Ovary (tissue), 9 donors: ENCODE data around the gene PTPRN2. TPM values are rescaled to one million over a fixed set of nuclear protein-coding genes. Genes with fewer than 3 reads are reported as not detected.
"Not testable (repeated sequence)": the region's sequence is repeated elsewhere in the genome, so short reads cannot be mapped to it uniquely, and the experiment has no call there.

Experiments
- DNase-seq, 5 donors: peaks; one replicate each; pipeline ENCODE4 v3.0.0-alpha.2; 2019 to 2020
- H3K27ac ChIP-seq, 2 donors: fragments of 200-600 bp; one replicate each; pipeline versions ENCODE4 v1.5.1 to v1.8.0; 2019 to 2022
- H3K27me3 ChIP-seq: fragments of 200-600 bp; one replicate; pipeline ENCODE4 v1.8.0; 2022
- H3K36me3 ChIP-seq: fragments of 200-600 bp; sonication (generic); one replicate; pipeline ENCODE4 v1.5.1; 2019
- H3K4me1 ChIP-seq: one replicate; pipeline ENCODE4 v1.8.1; 2013; ENCODE audit warnings: mild to moderate bottlenecking, moderate library complexity; ENCODE audit not compliant: insufficient read depth
- H3K4me3 ChIP-seq: fragments of 200-600 bp; sonication (generic); one replicate; pipeline ENCODE4 v1.5.1; 2017
- H3K9me3 ChIP-seq, 2 donors: fragments of 200-600 bp in 1 of 2; sonication (generic) in 1 of 2; one replicate each; pipeline versions ENCODE4 v1.5.1 to v1.8.1; 2013 to 2019; ENCODE audit warnings: mild to moderate bottlenecking in 1 of 2, moderate library complexity in 1 of 2
- EP300 ChIP-seq: sonication (generic); formaldehyde crosslinking; IDR thresholded peaks from one replicate; pipeline ENCODE4 v1.6.1; 2017; ENCODE audit warnings: antibody characterized with exemption
- POLR2A ChIP-seq: fragments of 450-650 bp; IDR thresholded peaks from one replicate; pipeline ENCODE4 v1.6.1; 2017; ENCODE audit warnings: antibody characterized with exemption, mild to moderate bottlenecking, moderate library complexity
- WGBS, 3 donors: extraction: QIAGEN DNeasy Blood & Tissue Kit in 1 of 3; methylation state at CpG; one replicate each; pipeline versions ENCODE4 v1.1.5 to v1.1.7; 2013 to 2017; 5-methylcytosine and 5-hydroxymethylcytosine counted together
- intact Hi-C, 4 donors: fragments of 100-400 bp; cut with DNase I; formaldehyde crosslinking; loops; one replicate each; pipeline versions ENCODE4 v1.11.0 to v1.15.1; 2022 to 2023
- polyA plus RNA-seq, 2 donors: library from polyadenylated mRNA; stranded (reverse); fragments of 200-250 nt in 1 of 2; fragments of 350-450 nt in 1 of 2; fragmentation: Illumina TruSeq in 1 of 2; extraction: RNeasy Lipid Tissue Mini Kit (QIAGEN cat#74804) in 1 of 2; gene quantifications; one replicate each; pipeline ENCODE4 v1.2.3, GENCODE V29; 2013 to 2014
- total RNA-seq, 7 donors: library from RNA; depleted of rRNA in 2 of 7; stranded (reverse); fragments of >200 nt in 2 of 7; fragmentation: NEBNext Ultra II Directional in 3 of 7; extraction: Animal tissue kit (Norgen Biotek cat#: 25700) in 3 of 7; gene quantifications; one replicate each; pipeline versions ENCODE4 v1.1.0 to v1.2.4, GENCODE V29; 2016 to 2023
- TF ChIP-seq, protein P1 (sequence below), 3 donors: fragments of 450-650 bp in 2 of 3; fragments of 200-600 bp in 1 of 3; IDR thresholded peaks; one replicate each; pipeline versions ENCODE4 v1.5.1 to v1.8.0; 2016 to 2022; ENCODE audit warnings: antibody characterized with exemption in 3 of 3, mild to moderate bottlenecking in 1 of 3
- donor health status: DM: no; HTN: no; CAD: no; lungs with moderate emphysema.
- donor health status: DM: no; HTN: no; CAD: no.
- donor health status: Bipolar disorder and iron deficiency.
- donor health status: DM: yes; HTN: yes; CAD: no.
- donor health status: DM: no; HTN: no; CAD: no.
- donor health status: DM: yes; HTN: yes; CAD: no.

The PTPRN2 gene
- total and polyA plus RNA-seq, 9 donors, result 3.5 to 11.1 (median 5.9) TPM

DNA sequence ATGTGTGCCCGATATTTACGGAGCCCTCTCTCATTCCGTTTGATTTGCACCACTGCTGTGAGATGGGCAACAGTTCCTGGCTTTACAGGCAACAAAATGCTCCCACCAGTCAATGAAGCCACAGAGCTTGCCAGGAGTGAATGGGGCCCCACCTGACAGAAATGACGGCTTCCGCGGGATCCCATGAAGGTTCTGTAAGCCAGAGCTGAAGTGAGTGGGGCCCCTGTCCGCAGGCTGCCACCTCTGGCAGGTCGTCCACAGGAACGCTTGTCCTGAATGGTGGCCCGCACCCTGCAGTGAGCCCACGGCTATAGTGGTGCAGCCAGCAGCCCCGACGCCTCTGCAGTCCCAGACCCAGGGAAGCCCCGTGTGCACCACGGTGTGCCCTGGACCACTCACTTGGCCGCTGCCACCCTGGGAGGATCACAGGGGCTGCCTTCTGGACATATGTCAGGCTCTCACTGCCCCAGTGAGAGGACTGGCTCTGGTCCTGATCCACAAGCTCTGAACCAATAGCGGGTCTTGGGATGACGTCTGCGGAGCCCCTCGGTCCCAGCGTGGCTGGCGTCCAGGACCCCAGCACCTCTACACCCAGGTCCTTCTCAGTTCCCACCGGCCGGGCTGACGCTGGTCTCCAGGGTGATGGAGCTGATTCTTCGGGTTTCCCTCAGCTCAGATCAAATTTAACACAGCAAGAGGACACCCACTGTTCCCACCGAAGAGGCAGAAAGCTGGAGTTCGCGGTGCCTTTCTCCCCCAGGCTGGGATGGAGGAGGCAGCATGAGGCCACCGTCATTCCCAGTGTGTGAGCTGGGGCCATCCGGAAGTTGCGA lies 738.9 kb downstream of the PTPRN2 start:
- TF ChIP-seq POLR2A (no peak), EP300 (no peak)
- TF ChIP-seq, protein P1, sequence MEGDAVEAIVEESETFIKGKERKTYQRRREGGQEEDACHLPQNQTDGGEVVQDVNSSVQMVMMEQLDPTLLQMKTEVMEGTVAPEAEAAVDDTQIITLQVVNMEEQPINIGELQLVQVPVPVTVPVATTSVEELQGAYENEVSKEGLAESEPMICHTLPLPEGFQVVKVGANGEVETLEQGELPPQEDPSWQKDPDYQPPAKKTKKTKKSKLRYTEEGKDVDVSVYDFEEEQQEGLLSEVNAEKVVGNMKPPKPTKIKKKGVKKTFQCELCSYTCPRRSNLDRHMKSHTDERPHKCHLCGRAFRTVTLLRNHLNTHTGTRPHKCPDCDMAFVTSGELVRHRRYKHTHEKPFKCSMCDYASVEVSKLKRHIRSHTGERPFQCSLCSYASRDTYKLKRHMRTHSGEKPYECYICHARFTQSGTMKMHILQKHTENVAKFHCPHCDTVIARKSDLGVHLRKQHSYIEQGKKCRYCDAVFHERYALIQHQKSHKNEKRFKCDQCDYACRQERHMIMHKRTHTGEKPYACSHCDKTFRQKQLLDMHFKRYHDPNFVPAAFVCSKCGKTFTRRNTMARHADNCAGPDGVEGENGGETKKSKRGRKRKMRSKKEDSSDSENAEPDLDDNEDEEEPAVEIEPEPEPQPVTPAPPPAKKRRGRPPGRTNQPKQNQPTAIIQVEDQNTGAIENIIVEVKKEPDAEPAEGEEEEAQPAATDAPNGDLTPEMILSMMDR (IDR thresholded peaks at IDR 0.05), result no peak
- no peaks in the 10 kb centered on the region for H3K36me3 ChIP-seq
- no peak overlapping the region for H3K4me3 ChIP-seq
- 88 to 90% (median 90%) methylated on average over 29 to 32 of the region's 32 CpGs for WGBS, 3 donors
- DNase-seq, result no peak
- H3K4me1 ChIP-seq, result peaks cover 4% of the 10 kb centered on the region
- no peak overlapping the region for H3K27ac ChIP-seq
- no peaks in the 10 kb centered on the region for H3K27me3 ChIP-seq
- intact Hi-C loops, result no loop called here
- no peaks in the 10 kb centered on the region for H3K9me3 ChIP-seq

DNA sequence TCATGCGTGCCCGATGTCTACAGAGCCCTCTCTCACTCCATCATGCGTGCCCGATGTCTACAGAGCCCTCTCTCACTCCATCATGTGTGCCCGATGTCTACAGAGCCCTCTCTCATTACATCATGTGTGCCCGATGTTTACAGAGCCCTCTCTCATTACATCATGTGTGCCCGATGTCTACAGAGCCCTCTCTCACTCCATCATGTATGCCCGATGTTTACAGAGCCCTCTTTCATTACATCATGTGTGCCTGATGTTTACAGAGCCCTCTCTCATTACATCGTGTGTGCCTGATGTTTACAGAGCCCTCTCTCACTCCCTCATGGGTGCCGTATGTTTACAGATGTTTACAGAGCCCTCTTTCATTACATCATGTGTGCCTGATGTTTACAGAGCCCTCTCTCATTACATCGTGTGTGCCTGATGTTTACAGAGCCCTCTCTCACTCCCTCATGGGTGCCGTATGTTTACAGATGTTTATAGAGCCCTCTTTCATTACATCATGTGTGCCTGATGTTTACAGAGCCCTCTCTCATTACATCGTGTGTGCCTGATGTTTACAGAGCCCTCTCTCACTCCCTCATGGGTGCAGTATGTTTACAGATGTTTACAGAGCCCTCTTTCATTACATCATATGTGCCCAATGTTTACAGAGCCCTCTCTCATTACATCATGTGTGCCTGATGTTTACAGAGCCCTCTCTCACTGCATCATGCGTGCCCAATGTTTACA lies 739.7 kb downstream of the PTPRN2 start:
- H3K36me3 ChIP-seq, H3K27me3 ChIP-seq, H3K4me1 ChIP-seq, intact Hi-C loops, H3K9me3 ChIP-seq, H3K27ac ChIP-seq, H3K4me3 ChIP-seq, DNase-seq: not testable (repeated sequence)
- WGBS, 3 donors, result 78 to 80% (median 80%) methylated on average over 14 of the region's 14 CpGs

DNA sequence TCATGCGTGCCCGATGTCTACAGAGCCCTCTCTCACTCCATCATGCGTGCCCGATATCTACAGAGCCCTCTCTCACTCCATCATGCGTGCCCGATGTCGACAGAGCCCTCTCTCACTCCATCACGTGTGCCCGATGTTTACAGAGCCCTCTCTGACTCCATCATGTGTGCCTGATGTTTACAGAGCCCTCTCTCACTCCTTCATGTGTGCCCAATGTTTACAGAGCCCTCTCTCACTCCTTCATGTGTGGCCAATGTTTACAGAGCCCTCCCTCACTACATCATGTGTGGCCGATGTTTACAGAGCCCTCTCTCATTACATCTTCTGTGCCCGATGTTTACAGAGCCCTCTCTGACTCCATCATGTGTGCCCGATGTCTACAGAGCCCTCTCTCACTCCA lies 740.9 kb downstream of the PTPRN2 start:
- H3K9me3 ChIP-seq, H3K4me1 ChIP-seq, DNase-seq, H3K27me3 ChIP-seq, H3K27ac ChIP-seq, intact Hi-C loops, H3K36me3 ChIP-seq, H3K4me3 ChIP-seq: not testable (repeated sequence)
- 79 to 81% (median 81%) methylated on average over 12 of the region's 12 CpGs for whole genome bisulfite sequencing, 3 donors

DNA sequence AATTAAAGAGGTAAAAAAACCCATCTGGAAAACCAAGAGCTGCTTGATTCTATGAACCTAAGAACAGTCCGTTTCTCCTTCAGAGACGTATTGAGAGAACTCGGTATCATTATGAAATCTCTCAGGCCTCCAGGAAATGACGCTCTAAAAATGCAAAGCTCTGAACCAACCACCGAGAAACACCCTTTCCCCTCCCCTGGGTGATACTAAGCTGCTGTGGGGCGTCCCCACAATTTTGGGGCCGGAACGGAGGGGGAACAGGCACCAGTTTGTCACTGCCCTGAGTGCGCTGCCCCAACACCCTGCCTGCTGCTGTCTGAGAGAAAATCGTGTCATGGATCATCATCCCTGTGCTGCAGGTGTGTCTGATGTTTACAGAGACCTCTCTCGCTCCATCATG lies 741.4 kb downstream of the PTPRN2 start:
- DNase-seq, result no peak
- no peak overlapping the region for H3K27ac ChIP-seq
- WGBS, 3 donors, result 50 to 62% (median 57%) methylated on average over 11 of the region's 11 CpGs
- no peaks in the 10 kb centered on the region for H3K27me3 ChIP-seq
- H3K9me3 ChIP-seq, result no peaks in the 10 kb centered on the region
- no peaks in the 10 kb centered on the region for H3K4me1 ChIP-seq
- H3K36me3 ChIP-seq, result no peaks in the 10 kb centered on the region
- TF ChIP-seq, protein P1 (IDR thresholded peaks at IDR 0.05), result no peak
- TF ChIP-seq EP300 (no peak), POLR2A (no peak)
- H3K4me3 ChIP-seq, result no peak overlapping the region
- intact Hi-C loops, result no loop called here

DNA sequence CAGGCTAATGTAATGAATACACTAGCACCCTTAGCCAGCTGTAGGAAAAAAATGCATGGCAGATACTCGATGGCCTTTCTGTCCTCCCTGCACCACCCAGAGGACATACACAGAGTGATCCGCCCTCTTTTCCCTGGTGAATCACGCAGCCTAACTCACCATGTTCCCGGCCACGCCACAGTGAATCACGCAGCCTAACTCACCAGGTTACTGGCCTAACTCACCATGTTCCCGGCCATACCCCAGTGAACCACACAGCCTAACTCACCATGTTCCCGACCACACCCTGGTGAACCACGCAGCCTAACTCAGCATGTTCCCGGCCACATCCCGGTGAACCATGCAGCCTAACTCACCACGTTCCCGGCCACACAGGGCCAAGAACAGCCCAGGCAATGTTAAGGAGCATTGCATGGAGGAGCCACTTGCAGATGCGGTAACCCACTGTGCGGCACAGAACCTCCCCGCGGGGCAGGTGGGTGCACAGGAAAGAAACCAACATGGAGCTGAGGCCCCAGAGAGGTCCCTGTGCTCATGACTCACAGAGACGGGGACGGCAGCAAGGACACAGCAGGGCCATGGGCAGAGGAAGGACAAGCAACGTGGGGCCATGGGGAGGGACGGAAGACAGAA lies 742.3 kb downstream of the PTPRN2 start:
- Histone ChIP-seq H3K4me3 (no peak overlapping the region), H3K27me3 (no peaks in the 10 kb centered on the region), H3K27ac (no peak overlapping the region), H3K9me3 (no peaks in the 10 kb centered on the region), H3K36me3 (no peaks in the 10 kb centered on the region), H3K4me1 (no peaks in the 10 kb centered on the region)
- 86 to 91% (median 91%) methylated on average over 21 of the region's 21 CpGs for WGBS, 3 donors
- intact Hi-C loops, result no loop called here
- TF ChIP-seq, protein P1 (IDR thresholded peaks at IDR 0.05), result no peak
- no peak for TF ChIP-seq EP300
- TF ChIP-seq POLR2A, result no peak
- DNase-seq, result no peak
